GM08714 (cell line): ENCODE results near the gene MAP3K19.
"Not testable (repeated sequence)": the region's sequence is repeated elsewhere in the genome, so short reads cannot be mapped to it uniquely, and the experiment has no call there.

Experiments used
- H3K4me3 ChIP-seq: fragments of 200-500 bp; sonication (Bioruptor generic); 2 replicates; pipeline ENCODE4 v1.5.1; 2014; ENCODE audit warnings: mild to moderate bottlenecking, low read length, inconsistent platforms
- ZNF274 ChIP-seq: IDR thresholded peaks from 2 replicates; pipeline ENCODE4 v1.6.1; 2012; ENCODE audit warnings: mild to moderate bottlenecking, low read depth, low read length

Gene MAP3K19

GRCh38 chr2:135059577-135059976, 12.3 kb upstream of the MAP3K19 start:
- H3K4me3 ChIP-seq = no peak overlapping the region
- no peak for TF ChIP-seq ZNF274

GRCh38 chr2:135056790-135057189, 9.5 kb upstream of the MAP3K19 start:
- TF ChIP-seq ZNF274 = no peak
- no peak overlapping the region for H3K4me3 ChIP-seq

- no peak for TF ChIP-seq ZNF274
- no peak overlapping the region for H3K4me3 ChIP-seq
Measured at GRCh38 chr2:135055182-135055786, 8.0 kb upstream of the MAP3K19 start.

DNA sequence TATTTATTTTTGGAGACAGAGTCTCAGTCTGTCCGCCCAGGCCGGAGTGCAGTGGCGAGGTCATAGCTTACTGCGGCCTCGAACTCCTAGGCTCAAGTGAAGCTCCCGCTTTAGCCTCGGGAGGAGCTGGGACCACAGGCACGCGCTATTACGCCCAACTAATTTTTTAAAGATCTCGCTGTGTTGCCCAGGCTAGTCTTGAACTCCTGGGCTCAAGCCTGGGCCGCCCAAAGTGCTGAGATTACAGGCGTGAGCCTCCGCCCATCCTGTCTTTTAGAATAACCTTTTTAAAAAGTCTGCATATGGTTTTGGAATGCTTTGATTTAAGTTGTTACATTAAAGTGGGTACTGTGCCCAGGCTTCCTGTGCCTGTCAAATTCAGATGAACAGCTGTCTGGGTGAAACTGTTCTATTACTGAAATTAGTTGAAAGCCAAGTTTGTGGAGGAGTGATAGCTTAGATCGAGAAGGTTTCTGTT, 5.8 kb upstream of the MAP3K19 start:
- H3K4me3 ChIP-seq = peak overlapping the region; percentile 85
- no peak for TF ChIP-seq ZNF274

DNA sequence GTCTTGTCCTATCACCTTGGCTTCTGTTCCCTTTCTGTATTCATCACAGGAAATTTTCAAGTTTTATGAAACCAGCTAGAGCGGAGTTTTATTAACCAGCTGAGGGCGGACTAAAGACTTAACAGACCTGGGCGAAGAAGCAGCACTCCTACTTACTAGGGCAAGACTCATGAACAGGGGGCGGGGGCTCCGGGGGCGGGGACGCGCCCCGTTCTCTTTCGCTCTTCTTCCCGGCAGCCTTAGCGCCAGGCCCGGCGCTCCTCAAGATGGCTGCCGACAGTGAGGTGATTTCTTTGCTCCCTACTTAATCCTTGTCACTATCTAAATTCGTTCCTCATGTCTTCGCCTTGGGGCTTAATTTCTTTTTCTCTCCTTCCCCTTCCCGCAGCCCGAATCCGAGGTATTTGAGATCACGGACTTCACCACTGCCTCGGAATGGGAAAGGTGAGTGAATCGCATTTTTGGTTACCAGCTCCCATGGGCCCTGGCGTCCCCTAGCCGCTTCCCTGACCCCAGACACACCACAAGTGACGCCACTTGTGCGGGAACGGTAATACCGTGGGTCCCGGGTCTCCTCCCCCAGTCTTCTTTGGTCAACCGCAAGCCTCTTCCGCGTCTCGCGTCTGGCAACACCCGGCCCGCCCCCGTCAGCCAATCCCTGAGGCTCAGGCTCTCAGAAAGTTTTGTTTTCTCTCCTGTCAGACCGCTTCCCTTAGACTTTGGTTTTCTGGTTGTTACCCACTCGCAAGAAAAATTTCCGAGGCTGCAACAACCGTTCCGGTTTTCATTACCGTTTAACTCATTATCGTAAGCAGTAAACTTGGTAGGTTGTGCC, 5.0 kb upstream of the MAP3K19 start, which contains the start of gene RAB3GAP1:
RAB3GAP1 (plus strand) TSS at position 251 of the 835 bp plus-strand sequence; CDS start at position 267, 16 bp downstream.
- TF ChIP-seq ZNF274 = no peak
- H3K4me3 ChIP-seq = peak within 1 kb of the TSS; percentile 85

DNA sequence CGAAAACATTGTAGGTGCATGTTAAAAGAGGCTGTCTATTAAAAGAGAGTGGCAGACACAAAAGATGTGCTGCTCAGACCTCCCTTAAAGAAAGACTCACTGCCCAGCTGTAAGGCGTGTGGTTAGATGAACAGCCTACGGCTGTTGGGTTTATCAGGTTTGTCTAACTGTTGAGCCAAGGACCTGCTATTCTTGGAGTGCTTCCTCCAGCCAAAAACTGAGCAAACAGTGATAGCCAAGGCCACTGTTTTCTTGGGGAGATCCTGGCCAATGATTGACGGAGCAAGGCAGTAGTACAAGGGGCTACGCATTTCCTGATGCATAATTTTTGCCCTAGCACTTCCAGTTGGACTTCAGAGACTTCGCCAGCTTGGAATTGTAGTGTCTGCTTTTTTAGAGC, 3.4 kb upstream of the MAP3K19 start:
- TF ChIP-seq ZNF274 = no peak
- H3K4me3 ChIP-seq = no peak overlapping the region

GRCh38 chr2:135050132-135050531, 2.9 kb upstream of the MAP3K19 start:
- TF ChIP-seq ZNF274 = no peak

GRCh38 chr2:135048122-135048521, 875 bp upstream of the MAP3K19 start:
- TF ChIP-seq ZNF274 = no peak
- no peak overlapping the region for H3K4me3 ChIP-seq

More at GRCh38 chr2:135050132-135050531, 2.9 kb upstream of the MAP3K19 start:
- H3K4me3 ChIP-seq = no peak overlapping the region

DNA sequence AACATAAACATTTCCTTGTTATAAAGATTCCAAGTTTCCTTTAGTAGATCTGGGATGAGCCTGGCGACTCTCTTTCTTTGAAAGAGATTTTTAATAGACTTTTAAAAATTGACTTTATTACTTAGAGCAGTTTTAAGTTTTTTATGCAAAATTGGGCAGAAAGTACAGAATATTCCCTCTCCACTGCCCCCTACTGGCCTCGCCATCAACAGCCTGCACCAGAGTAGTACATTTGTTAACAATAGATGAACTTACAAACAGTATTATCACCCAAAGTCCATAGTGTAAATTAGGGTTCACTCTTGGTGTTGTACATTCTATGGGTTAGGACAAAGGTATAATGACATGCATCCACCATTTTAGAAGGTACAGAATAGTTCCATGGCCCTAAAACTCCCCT, 3.9 kb downstream of the MAP3K19 start:
- no peak for TF ChIP-seq ZNF274
- no peak overlapping the region for H3K4me3 ChIP-seq

GRCh38 chr2:135037831-135038230, 9.4 kb downstream of the MAP3K19 start:
- TF ChIP-seq ZNF274 = no peak
- no peak overlapping the region for H3K4me3 ChIP-seq

DNA sequence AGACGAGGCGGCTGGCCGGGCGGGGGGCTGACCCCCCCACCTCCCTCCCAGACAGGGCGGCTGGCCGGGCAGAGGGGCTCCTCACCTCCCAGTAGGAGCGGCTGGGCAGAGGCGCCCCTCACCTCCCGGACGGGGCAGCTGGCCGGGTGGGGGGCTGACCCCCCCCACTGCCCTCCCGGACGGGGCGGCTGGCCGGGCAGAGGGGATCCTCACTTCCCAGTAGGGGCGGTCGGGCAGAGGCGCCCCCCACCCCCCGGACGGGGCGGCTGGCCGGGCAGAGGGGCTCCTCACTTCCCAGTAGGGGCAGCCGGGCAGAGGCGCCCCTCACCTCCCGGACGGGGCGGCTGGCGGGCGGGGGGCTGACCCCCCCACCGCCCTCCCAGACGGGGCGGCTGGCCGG, 14.0 kb downstream of the MAP3K19 start:
- H3K4me3 ChIP-seq = not testable (repeated sequence)

- no peak for TF ChIP-seq ZNF274
- no peak overlapping the region for H3K4me3 ChIP-seq
Measured at GRCh38 chr2:135030826-135031225, 16.4 kb downstream of the MAP3K19 start.

DNA sequence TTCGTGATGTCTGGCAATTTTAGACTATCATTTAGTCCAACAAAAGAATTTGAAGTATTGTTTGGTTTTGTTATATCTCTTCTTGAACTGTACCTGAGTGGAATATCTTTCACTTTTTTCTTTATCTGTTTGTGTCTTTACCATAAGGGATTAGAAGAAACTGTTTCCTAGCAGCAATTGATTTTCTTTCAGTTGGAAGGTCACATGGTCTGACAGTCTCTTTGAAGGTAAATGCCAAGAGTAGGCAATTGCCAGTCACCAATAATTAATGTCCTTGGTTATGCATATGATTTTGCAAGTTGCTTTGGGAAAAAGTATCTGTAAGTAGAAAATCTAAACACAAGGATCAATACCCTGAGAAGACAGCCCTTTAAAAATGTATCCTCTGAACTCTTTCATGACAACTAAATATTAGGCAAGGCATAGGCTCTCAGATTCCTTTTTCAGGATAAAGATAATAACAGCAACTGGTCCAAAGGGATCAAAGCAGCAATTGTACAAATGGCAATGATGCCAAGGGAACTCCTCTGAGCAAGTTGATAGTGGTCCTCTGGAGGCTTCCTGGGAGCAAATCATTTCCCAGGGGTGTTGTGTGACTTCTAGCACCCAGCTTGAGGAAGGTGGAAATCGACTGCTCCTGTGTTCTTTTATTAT, 17.6 kb downstream of the MAP3K19 start:
- TF ChIP-seq ZNF274 = no peak
- H3K4me3 ChIP-seq = no peak overlapping the region

DNA sequence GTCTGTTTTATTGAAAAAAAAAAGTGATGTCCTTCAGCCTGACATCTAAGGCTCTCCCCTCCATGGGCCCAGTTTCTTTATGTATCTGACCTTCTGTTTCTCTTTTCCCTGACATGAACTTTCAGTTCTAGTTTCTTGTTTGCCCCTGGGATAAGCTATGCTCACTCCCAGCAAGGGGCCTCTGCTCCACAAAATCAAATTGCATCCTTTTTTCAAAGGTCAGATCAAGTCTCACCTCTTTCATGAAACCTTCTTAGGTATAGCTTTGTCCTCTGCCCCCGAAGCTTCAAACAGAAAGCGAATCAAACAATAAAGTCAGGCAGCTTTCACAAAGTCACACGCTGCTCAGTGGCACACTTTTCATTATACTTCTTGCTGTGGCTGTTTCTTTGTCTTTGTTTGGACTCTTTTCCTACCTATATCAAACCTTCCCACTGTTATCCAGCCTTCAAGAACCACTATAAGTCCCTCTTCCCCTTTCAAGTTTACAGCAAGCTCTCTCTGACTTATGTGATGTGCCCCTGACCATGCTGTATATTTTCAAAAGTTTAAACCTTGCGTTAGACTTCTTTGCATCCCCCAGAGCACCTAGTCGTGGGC, 23.3 kb downstream of the MAP3K19 start:
- H3K4me3 ChIP-seq = no peak overlapping the region
- no peak for TF ChIP-seq ZNF274
